Measurements from ENCODE around the gene FTHL17.

The FTHL17 gene

GRCh38 chrX:31099536-31100090, 27.8 kb upstream of the FTHL17 start:
- peak; percentile 39 for DNase-seq (ENCODE audit: low spot score)
- in situ Hi-C loops (cut with MboI; ENCODE audit: low pct_unique_long_range_greater_than_20kb, low sequenced_read_pairs, unreplicated experiment) = no loop called here
- TF ChIP-seq, protein P1, sequence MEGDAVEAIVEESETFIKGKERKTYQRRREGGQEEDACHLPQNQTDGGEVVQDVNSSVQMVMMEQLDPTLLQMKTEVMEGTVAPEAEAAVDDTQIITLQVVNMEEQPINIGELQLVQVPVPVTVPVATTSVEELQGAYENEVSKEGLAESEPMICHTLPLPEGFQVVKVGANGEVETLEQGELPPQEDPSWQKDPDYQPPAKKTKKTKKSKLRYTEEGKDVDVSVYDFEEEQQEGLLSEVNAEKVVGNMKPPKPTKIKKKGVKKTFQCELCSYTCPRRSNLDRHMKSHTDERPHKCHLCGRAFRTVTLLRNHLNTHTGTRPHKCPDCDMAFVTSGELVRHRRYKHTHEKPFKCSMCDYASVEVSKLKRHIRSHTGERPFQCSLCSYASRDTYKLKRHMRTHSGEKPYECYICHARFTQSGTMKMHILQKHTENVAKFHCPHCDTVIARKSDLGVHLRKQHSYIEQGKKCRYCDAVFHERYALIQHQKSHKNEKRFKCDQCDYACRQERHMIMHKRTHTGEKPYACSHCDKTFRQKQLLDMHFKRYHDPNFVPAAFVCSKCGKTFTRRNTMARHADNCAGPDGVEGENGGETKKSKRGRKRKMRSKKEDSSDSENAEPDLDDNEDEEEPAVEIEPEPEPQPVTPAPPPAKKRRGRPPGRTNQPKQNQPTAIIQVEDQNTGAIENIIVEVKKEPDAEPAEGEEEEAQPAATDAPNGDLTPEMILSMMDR (IDR thresholded peaks at IDR 0.05; ENCODE audit: extremely low read depth, insufficient read depth, missing control alignments) = no peak

DNA sequence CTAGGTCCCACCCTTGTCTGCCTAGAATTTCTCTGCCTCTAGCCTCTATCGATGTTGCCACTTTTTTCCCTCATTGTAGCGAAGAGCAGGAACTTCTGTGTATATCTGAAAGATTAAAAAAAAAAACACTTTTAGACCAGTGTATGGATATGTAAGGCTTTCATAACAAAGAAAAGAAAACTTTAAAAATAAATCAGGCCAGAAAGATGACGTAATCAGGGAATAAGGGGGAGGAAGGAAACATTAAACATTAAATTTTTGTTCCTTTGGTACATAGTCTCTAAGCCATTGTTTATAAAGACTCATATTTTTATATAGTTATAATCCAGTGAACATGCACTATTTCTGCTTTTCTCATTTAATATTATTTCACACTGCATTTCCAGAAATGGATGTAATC, 26.2 kb upstream of the FTHL17 start:
- no peak for DNase-seq (ENCODE audit: low spot score)
- in situ Hi-C loops (cut with MboI; ENCODE audit: low pct_unique_long_range_greater_than_20kb, low sequenced_read_pairs, unreplicated experiment) = no loop called here
- TF ChIP-seq, protein P1 (IDR thresholded peaks at IDR 0.05; ENCODE audit: extremely low read depth, insufficient read depth, missing control alignments) = no peak

- no peak for DNase-seq (ENCODE audit: low spot score)
- TF ChIP-seq, protein P1 (IDR thresholded peaks at IDR 0.05; ENCODE audit: extremely low read depth, insufficient read depth, missing control alignments) = no peak
- in situ Hi-C loops (cut with MboI; ENCODE audit: low pct_unique_long_range_greater_than_20kb, low sequenced_read_pairs, unreplicated experiment) = no loop called here
Observed at GRCh38 chrX:31093639-31093975, 21.8 kb upstream of the FTHL17 start.

DNA sequence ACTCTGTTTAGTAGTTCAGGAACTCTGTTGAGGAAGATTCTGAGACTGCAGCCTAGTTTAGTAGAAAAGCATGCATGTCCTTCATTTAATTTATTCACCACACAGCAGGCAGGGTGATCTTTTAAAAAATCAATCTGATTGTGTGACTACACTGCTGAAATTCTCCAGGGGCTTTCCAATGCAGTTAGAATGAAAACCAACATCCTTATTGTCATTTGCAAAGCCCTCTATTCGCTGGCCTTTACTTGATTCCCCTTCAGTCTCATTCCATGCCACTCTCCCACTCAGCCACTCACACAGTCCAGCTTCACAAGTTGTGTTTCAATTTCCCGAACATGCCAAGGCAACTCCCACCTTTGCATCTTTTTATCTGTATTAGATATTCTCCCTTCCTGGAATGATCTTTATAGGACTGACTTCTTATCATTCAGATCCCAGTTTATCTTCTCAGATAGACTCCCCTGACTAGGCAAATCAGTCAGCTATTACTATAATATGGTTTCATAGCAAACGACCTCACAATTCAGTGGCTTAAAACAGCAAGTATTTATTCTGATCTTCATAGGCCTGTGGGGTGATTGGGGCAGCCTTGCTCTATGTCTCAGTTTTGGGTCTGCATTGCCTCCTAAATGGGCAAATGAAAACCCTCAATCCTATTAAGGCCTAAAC, 21.3 kb upstream of the FTHL17 start:
- no peak for DNase-seq (ENCODE audit: low spot score)
- TF ChIP-seq, protein P1 (IDR thresholded peaks at IDR 0.05; ENCODE audit: extremely low read depth, insufficient read depth, missing control alignments) = no peak
- in situ Hi-C loops (cut with MboI; ENCODE audit: low pct_unique_long_range_greater_than_20kb, low sequenced_read_pairs, unreplicated experiment) = no loop called here

DNA sequence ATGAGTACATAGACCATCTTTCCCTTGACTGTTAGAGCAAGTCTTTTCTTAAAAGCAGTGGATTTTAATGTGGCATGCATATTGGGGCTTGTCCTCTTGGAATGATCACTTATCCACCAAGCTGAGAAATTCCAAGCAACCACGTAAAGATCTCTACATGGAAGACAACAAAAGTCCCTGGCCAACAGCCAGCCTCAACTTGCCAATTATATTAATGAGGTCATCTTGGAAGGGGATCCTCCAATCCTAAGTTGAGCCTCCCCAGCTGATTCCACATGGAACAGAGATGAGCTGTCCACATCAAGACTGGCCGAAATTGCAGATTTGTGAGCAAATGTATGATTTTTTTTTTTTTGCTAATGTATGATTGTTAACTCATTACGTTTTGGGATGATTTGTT, 20.6 kb upstream of the FTHL17 start:
- in situ Hi-C loops (cut with MboI; ENCODE audit: low pct_unique_long_range_greater_than_20kb, low sequenced_read_pairs, unreplicated experiment) = no loop called here
- DNase-seq (ENCODE audit: low spot score) = no peak
- TF ChIP-seq, protein P1 (IDR thresholded peaks at IDR 0.05; ENCODE audit: extremely low read depth, insufficient read depth, missing control alignments) = no peak

DNA sequence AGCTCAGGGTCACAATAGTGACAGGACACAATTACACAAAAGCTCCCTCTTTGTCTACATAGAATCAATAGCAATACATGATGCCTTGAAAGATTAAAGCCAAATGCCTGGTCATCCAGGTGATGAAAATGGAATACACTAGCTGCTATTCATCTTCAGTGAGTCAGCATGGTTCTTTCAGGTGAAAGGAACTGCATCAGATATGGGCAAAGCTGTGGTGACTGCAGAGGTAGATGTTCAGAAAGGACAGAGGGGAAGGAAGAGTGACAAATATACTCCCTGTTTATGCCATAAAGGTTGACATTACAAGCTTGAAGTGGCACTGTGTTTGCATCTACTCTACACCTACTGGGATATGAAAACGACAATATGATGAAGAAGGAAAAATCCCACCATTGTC, 20.0 kb upstream of the FTHL17 start:
- in situ Hi-C loops (cut with MboI; ENCODE audit: low pct_unique_long_range_greater_than_20kb, low sequenced_read_pairs, unreplicated experiment) = no loop called here
- TF ChIP-seq, protein P1 (IDR thresholded peaks at IDR 0.05; ENCODE audit: extremely low read depth, insufficient read depth, missing control alignments) = no peak
- DNase-seq (ENCODE audit: low spot score) = no peak

All from GM13977 (cell line).